ENCODE measurements around the gene FGF2. TPM values are rescaled to one million over a fixed set of nuclear protein-coding genes. Genes with fewer than 3 reads are reported as not detected.

FGF2 gene
- total RNA-seq, 1 experiment from 2014 or later, result 3.8 TPM

DNA sequence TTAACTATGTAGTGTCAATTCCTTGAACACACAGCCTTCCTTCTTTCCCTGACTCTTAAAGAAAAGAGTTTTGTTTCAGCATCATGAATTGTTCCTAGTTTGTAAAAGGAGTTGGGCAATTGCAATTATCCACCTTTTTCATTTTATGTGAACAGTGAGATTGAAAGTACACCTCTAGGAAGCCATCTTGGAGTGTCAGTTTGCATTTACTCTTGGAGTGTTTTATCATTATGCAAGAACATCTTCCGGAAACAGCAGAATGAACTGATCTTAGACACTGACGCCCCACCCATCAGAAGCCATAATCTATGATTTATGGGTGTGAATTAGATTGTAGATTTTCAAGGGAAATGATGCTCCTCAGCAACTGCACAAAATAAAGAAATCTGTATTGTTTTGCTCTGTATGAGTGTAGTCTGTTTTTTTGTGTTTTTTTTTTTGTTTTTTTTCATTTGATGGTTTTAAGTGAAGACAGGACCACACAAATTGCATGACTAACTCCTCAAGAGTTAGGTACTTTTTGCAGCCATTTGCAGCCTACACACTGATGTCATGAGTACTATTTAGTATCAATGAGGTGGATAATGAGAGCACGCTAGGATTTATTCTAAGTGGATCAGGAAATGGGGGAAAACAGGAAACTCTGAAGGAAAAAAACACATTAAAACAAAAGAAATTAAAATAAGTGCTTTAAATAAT is 19.5 kb upstream of the FGF2 start:
- no peak overlapping the region for H3K27ac ChIP-seq (ENCODE audit: low read depth, low read length)
- H3K4me2 ChIP-seq (ENCODE audit: low read length), result no peak overlapping the region
- intact Hi-C loops (cut with micrococcal nuclease), result no loop called here
- ChIA-PET CTCF (no interaction called here), RAD21 (ENCODE audit: low non-redundant PET in 1 of 2, low total read pairs in 2 of 2, uncharacterized antibody in 2 of 2, unreplicated experiment in 2 of 2) (no interaction called here), POLR2A (no interaction called here)
- ATAC-seq (no peak), DNase-seq (ENCODE audit: low read depth, low spot score) (no peak)
- H3K4me1 ChIP-seq (ENCODE audit: control insufficient read depth in 1 of 2, insufficient read depth in 2 of 2, low read length in 2 of 2), result no peaks in the 10 kb centered on the region
- no peaks in the 10 kb centered on the region for H3K79me2 ChIP-seq (ENCODE audit: insufficient read depth, low read length)
- H3K9me3 ChIP-seq (ENCODE audit: control insufficient read depth in 1 of 2, insufficient read depth in 1 of 2, low read depth in 1 of 2, low read length in 2 of 2), result no peaks in the 10 kb centered on the region
- peak overlapping the region; percentile 5 for H2AFZ ChIP-seq (ENCODE audit: low read depth, low read length, poor library complexity, severe bottlenecking)
- H3K9ac ChIP-seq (ENCODE audit: low read length), result no peak overlapping the region
- H3K27me3 ChIP-seq (ENCODE audit: insufficient read depth, low read length), result no peaks in the 10 kb centered on the region
- no peak overlapping the region for H3K4me3 ChIP-seq (replicated peaks in 1 of 2; ENCODE audit: low read depth in 1 of 2, low read length in 2 of 2)
- H3K36me3 ChIP-seq (ENCODE audit: control insufficient read depth in 1 of 2, insufficient read depth in 2 of 2, low read length in 2 of 2), result no peaks in the 10 kb centered on the region
- H3K9me2 ChIP-seq (ENCODE audit: insufficient read depth), result no peaks in the 10 kb centered on the region
- TF ChIP-seq EZH2phosphoT487 (IDR thresholded peaks at IDR 0.05; ENCODE audit: borderline replicate concordance) (no peak), SIN3A (IDR thresholded peaks at IDR 0.05; ENCODE audit: low read depth) (no peak), TCF7L2 (IDR thresholded peaks at IDR 0.05; ENCODE audit: borderline replicate concordance, extremely low read depth, insufficient read depth, insufficient read length) (no peak), RAD21 (IDR thresholded peaks at IDR 0.05; ENCODE audit: low read depth) (no peak), ZBTB33 (IDR thresholded peaks at IDR 0.05; ENCODE audit: extremely low read depth, insufficient replicate concordance, low read length) (no peak), POLR2AphosphoS5 (IDR thresholded peaks at IDR 0.05; ENCODE audit: low read depth, low read length) (no peak), EGR1 (IDR thresholded peaks at IDR 0.05; ENCODE audit: low read depth) (no peak), CTCF (IDR thresholded peaks at IDR 0.05 in 2 of 3, conservative IDR thresholded peaks at IDR 0.05 in 1 of 3; ENCODE audit: borderline replicate concordance in 1 of 3, insufficient read depth in 1 of 3, low read depth in 2 of 3, low read length in 2 of 3) (no peak), SRF (IDR thresholded peaks at IDR 0.05; ENCODE audit: low read depth) (no peak), FOSL1 (IDR thresholded peaks at IDR 0.05; ENCODE audit: low read depth) (no peak), ZNF274 (IDR thresholded peaks at IDR 0.05; ENCODE audit: low read depth, low read length) (no peak), YY1 (IDR thresholded peaks at IDR 0.05; ENCODE audit: extremely low read depth, insufficient replicate concordance, low read depth, low read length) (no peak)
- TF ChIP-seq, protein P1, sequence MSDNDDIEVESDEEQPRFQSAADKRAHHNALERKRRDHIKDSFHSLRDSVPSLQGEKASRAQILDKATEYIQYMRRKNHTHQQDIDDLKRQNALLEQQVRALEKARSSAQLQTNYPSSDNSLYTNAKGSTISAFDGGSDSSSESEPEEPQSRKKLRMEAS (IDR thresholded peaks at IDR 0.05), result no peak
- TF ChIP-seq, protein P2, sequence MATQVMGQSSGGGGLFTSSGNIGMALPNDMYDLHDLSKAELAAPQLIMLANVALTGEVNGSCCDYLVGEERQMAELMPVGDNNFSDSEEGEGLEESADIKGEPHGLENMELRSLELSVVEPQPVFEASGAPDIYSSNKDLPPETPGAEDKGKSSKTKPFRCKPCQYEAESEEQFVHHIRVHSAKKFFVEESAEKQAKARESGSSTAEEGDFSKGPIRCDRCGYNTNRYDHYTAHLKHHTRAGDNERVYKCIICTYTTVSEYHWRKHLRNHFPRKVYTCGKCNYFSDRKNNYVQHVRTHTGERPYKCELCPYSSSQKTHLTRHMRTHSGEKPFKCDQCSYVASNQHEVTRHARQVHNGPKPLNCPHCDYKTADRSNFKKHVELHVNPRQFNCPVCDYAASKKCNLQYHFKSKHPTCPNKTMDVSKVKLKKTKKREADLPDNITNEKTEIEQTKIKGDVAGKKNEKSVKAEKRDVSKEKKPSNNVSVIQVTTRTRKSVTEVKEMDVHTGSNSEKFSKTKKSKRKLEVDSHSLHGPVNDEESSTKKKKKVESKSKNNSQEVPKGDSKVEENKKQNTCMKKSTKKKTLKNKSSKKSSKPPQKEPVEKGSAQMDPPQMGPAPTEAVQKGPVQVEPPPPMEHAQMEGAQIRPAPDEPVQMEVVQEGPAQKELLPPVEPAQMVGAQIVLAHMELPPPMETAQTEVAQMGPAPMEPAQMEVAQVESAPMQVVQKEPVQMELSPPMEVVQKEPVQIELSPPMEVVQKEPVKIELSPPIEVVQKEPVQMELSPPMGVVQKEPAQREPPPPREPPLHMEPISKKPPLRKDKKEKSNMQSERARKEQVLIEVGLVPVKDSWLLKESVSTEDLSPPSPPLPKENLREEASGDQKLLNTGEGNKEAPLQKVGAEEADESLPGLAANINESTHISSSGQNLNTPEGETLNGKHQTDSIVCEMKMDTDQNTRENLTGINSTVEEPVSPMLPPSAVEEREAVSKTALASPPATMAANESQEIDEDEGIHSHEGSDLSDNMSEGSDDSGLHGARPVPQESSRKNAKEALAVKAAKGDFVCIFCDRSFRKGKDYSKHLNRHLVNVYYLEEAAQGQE (IDR thresholded peaks at IDR 0.05; ENCODE audit: low read depth), result no peak
- no peaks in the 10 kb centered on the region for H4K20me1 ChIP-seq (ENCODE audit: insufficient read depth)
- no TSS peak for BruUV-seq (replicated peaks)

Data from HCT116 (cell line).